KMS-11 (cell line): ENCODE data around the gene SNX14.

ENCODE experiments used
- H2AFZ ChIP-seq: fragments of 200-600 bp; sonication (generic); 2 replicates; pipeline ENCODE4 v1.6.1; 2016; ENCODE audit warnings: antibody characterized with exemption, mixed run types, low read depth
- H3K27ac ChIP-seq: fragments of 200-600 bp; sonication (generic); 2 replicates; pipeline ENCODE4 v1.6.1; 2016; ENCODE audit warnings: mild to moderate bottlenecking, mixed run types
- H3K27me3 ChIP-seq: fragments of 200-600 bp; sonication (generic); 2 replicates; pipeline ENCODE4 v1.6.1; 2017; ENCODE audit warnings: mild to moderate bottlenecking, low read depth, mixed run types, moderate library complexity; ENCODE audit not compliant: insufficient read depth
- H3K36me3 ChIP-seq: fragments of 200-600 bp; sonication (generic); 2 replicates; pipeline ENCODE4 v1.6.1; 2017; ENCODE audit warnings: mild to moderate bottlenecking, mixed run types; ENCODE audit not compliant: insufficient read depth
- H3K4me1 ChIP-seq: fragments of 200-600 bp; sonication (generic); 2 replicates; pipeline ENCODE4 v1.6.1; 2016; ENCODE audit warnings: mild to moderate bottlenecking, low read depth, mixed run types; ENCODE audit not compliant: poor library complexity, severe bottlenecking
- H3K4me2 ChIP-seq: fragments of 200-600 bp; sonication (generic); 2 replicates; pipeline ENCODE4 v1.7.0; 2016; ENCODE audit warnings: mild to moderate bottlenecking, mixed run types
- H3K4me3 ChIP-seq: fragments of 200-600 bp; sonication (generic); IDR thresholded peaks from 2 replicates; pipeline ENCODE4 v1.6.1; 2017; ENCODE audit warnings: low read depth, low read length, mixed read lengths; ENCODE audit not compliant: insufficient read depth
- H3K79me2 ChIP-seq: fragments of 200-600 bp; sonication (generic); 2 replicates; pipeline ENCODE4 v1.6.1; 2016; ENCODE audit warnings: low read depth, mixed run types; ENCODE audit not compliant: insufficient read depth
- H3K9ac ChIP-seq: fragments of 200-600 bp; sonication (generic); 2 replicates; pipeline ENCODE4 v1.6.1; 2016; ENCODE audit warnings: mild to moderate bottlenecking, mixed run types
- H4K20me1 ChIP-seq: fragments of 200-600 bp; sonication (generic); 2 replicates; pipeline ENCODE4 v1.6.1; 2016; ENCODE audit warnings: mild to moderate bottlenecking, mixed run types; ENCODE audit not compliant: insufficient read depth
- TF ChIP-seq, protein P1 (sequence below): fragments of 200-600 bp; sonication (generic); conservative IDR thresholded peaks from 2 replicates; pipeline ENCODE4 v1.6.1; 2017; ENCODE audit warnings: low read depth, mild to moderate bottlenecking, antibody characterized with exemption, low read length, moderate library complexity, mixed read lengths

The SNX14 gene

DNA sequence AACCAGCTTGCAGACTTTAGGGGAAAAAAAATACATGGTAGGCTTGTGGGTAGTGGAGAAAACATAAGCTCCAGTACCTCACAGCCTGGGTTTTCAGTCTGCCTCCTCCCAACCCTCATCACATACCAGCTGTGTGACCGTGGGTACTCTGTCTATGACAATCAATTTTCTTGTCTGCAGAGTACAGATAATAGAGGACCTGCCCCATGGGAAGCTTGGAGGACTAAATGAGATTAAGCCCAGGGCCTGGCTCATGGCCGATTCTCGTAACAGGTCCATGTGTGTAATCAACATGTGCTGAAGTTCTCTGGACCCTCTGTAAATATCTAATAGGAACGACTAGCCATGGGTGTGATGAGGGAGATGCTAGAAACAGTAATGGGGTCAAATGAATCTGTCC is 109.8 kb downstream of the SNX14 start:
- no peaks in the 10 kb centered on the region for H4K20me1 ChIP-seq
- no peak overlapping the region for H3K9ac ChIP-seq
- H2AFZ ChIP-seq, result no peak overlapping the region
- no peaks in the 10 kb centered on the region for H3K27me3 ChIP-seq
- no peaks in the 10 kb centered on the region for H3K79me2 ChIP-seq
- H3K27ac ChIP-seq, result no peak overlapping the region
- H3K4me2 ChIP-seq, result no peak overlapping the region
- no peak overlapping the region for H3K4me3 ChIP-seq
- no peaks in the 10 kb centered on the region for H3K36me3 ChIP-seq
- TF ChIP-seq, protein P1, sequence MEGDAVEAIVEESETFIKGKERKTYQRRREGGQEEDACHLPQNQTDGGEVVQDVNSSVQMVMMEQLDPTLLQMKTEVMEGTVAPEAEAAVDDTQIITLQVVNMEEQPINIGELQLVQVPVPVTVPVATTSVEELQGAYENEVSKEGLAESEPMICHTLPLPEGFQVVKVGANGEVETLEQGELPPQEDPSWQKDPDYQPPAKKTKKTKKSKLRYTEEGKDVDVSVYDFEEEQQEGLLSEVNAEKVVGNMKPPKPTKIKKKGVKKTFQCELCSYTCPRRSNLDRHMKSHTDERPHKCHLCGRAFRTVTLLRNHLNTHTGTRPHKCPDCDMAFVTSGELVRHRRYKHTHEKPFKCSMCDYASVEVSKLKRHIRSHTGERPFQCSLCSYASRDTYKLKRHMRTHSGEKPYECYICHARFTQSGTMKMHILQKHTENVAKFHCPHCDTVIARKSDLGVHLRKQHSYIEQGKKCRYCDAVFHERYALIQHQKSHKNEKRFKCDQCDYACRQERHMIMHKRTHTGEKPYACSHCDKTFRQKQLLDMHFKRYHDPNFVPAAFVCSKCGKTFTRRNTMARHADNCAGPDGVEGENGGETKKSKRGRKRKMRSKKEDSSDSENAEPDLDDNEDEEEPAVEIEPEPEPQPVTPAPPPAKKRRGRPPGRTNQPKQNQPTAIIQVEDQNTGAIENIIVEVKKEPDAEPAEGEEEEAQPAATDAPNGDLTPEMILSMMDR, result no peak
- peaks cover 3% of the 10 kb centered on the region for H3K4me1 ChIP-seq

DNA sequence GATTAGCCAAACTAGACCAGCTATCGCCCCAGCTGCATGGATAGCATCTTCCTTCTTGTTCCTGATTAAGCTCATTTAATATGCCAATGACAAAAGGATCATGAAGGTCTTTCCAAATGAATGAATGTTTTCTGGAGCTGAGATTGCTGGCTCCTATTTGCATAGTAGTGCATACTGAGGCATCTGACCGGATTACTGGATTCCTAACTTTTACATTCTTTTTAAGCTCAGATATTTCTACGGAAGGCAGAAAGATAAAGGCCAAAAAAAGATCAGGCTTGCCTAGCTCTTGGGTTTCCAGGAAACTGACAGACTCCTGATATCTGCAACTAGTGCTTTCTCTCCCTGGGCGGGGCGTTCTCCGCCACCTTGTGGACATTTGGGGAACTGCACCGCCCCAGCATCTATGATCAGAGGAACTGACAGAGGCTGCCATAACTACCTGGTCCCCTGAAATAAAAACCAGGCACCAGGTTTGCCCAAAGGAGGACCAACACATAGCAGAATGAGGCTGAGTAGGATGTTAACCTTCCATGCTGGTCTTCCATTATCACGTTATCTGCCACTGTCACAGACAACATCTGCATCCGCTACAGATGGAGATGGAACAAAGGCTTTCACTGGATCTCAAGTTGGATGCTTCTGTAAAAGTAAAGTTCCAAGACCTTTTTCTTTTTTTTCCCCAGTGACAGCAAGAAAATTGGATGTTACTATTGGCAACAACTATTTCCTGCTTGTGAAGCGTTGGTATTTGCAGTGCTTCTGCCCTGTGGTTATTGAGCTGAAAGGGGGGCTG is 110.6 kb downstream of the SNX14 start:
- peaks cover 3% of the 10 kb centered on the region for H3K4me1 ChIP-seq
- no peaks in the 10 kb centered on the region for H3K79me2 ChIP-seq
- no peak overlapping the region for H3K4me3 ChIP-seq
- no peak overlapping the region for H3K9ac ChIP-seq
- no peaks in the 10 kb centered on the region for H3K36me3 ChIP-seq
- no peaks in the 10 kb centered on the region for H4K20me1 ChIP-seq
- peak overlapping the region; percentile 36; the same call in 1 of the 2 replicates for H2AFZ ChIP-seq
- no peak overlapping the region for H3K4me2 ChIP-seq
- H3K27ac ChIP-seq, result no peak overlapping the region
- H3K27me3 ChIP-seq, result no peaks in the 10 kb centered on the region
- TF ChIP-seq, protein P1, result peak; percentile 95

DNA sequence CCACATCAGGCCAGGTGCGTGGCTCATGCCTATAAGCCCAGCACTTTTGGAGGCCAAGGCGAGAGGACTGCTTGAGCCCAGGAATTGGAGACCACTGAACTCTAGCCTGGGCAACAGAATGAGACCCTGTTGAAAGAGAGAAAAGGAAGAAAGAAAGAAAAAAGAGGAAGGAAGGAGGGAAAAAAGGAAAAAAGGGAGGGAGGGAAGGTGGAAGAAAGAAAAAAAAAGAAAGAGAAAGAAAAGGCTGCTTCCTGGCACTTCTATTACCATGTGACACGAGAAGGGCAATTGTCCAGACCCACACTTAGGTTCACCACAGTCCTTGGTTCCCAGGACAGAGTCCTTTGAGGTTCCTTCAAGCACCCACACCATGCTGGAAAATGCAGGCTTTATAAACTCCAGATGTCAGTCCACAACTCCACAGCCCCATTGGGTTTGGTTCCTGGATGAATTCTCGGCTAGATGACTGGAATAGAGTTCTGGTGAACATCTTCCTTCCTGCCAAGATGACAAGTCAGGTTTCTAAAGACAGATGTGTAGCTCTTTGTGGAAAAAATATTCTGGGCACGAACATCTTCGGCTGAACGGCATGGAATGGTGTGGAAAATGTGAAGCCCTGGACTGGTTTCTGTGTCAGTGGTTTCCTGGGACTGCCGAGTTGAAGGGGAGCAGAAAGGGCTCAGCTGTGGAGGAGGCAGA is 111.3 kb downstream of the SNX14 start:
- no peaks in the 10 kb centered on the region for H3K27me3 ChIP-seq
- H4K20me1 ChIP-seq, result no peaks in the 10 kb centered on the region
- H3K27ac ChIP-seq, result no peak overlapping the region
- no peak overlapping the region for H3K4me2 ChIP-seq
- H3K4me1 ChIP-seq, result peaks cover 3% of the 10 kb centered on the region
- no peaks in the 10 kb centered on the region for H3K79me2 ChIP-seq
- no peak overlapping the region for H3K9ac ChIP-seq
- H2AFZ ChIP-seq, result 0 out of 2 replicates have a peak overlapping the region, but pooled peaks have one; percentile 36
- H3K36me3 ChIP-seq, result no peaks in the 10 kb centered on the region
- TF ChIP-seq, protein P1, result no peak
- no peak overlapping the region for H3K4me3 ChIP-seq

DNA sequence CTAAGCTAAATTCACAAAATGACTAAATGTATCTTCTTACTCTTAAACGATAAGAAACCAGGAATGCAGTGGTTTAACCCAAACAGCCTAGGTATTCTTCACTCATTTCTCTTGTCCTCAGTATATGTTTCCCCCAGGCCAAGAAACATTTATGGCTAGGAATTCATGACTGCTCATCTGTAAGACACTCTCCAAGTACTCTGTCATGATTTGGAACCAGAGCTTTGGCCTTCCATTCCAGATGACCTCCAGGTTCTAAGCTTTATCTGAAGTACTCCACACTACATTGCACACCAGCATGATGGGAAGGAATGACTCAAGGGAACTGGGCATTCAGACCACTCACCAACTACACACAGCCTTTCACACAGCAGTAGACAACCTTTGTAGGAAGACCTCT is 114.5 kb downstream of the SNX14 start:
- Histone ChIP-seq H3K4me2 (no peak overlapping the region), H2AFZ (no peak overlapping the region), H3K4me3 (no peak overlapping the region), H3K27ac (no peak overlapping the region), H4K20me1 (no peaks in the 10 kb centered on the region), H3K36me3 (no peaks in the 10 kb centered on the region), H3K27me3 (no peaks in the 10 kb centered on the region), H3K9ac (no peak overlapping the region), H3K4me1 (peaks cover 3% of the 10 kb centered on the region), H3K79me2 (no peaks in the 10 kb centered on the region)
- TF ChIP-seq, protein P1, result no peak
